ENCODE data around the gene AVEN.

DNA sequence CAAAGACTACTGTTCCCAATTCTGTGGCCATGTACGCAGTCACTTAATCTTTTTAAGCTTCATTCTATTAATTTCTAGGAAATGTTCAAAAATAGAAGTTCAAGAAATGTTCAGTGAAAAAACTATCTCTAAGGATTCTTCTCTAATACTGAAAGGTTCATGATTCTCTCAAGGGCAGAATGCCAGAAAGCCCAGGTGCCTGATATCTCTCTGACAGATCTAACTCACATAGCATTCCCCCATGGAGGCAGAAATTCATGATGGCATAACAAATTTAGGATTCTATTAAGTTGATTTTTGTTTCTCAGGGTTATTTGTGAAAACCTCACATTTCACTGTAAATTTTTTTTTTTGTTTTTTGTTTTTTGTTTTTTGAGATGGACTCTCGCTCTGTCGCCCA lies 53.3 kb downstream of the AVEN start:
- TF ChIP-seq, protein P1, sequence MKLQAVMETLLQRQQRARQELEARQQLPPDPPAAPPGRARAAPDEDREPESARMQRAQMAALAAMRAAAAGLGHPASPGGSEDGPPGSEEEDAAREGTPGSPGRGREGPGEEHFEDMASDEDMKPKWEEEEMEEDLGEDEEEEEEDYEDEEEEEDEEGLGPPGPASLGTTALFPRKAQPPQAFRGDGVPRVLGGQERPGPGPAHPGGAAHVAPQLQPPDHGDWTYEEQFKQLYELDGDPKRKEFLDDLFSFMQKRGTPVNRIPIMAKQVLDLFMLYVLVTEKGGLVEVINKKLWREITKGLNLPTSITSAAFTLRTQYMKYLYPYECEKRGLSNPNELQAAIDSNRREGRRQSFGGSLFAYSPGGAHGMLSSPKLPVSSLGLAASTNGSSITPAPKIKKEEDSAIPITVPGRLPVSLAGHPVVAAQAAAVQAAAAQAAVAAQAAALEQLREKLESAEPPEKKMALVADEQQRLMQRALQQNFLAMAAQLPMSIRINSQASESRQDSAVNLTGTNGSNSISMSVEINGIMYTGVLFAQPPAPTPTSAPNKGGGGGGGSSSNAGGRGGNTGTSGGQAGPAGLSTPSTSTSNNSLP (IDR thresholded peaks at IDR 0.05; ENCODE audit: borderline replicate concordance, low read depth, low read length): no peak
- TF ChIP-seq E2F4 (CRISPR knock-in tag; IDR thresholded peaks at IDR 0.05; ENCODE audit: low read depth) (no peak), BRD9 (IDR thresholded peaks at IDR 0.05; ENCODE audit: low read depth, partially characterized antibody) (no peak)
